ENCODE data around the gene CD300H.

The CD300H gene

GRCh38 chr17:74543891-74544760 is 23.2 kb downstream of the CD300H start:
- no peak for TF ChIP-seq TAF1 (IDR thresholded peaks at IDR 0.05; ENCODE audit: low read depth)

GRCh38 chr17:74543406-74543805 is 23.9 kb downstream of the CD300H start:
- TF ChIP-seq TCF12 (IDR thresholded peaks at IDR 0.05; ENCODE audit: low read depth): no peak
- no peak for TF ChIP-seq TEAD4 (IDR thresholded peaks at IDR 0.05)
- no peak for TF ChIP-seq MAX (IDR thresholded peaks at IDR 0.05)
- no peak for TF ChIP-seq ZBTB7A (IDR thresholded peaks at IDR 0.05; ENCODE audit: low read depth)
- no peak for TF ChIP-seq EGR1 (IDR thresholded peaks at IDR 0.05)
- TF ChIP-seq USF1 (IDR thresholded peaks at IDR 0.05): no peak
- no peak for TF ChIP-seq FOXM1 (IDR thresholded peaks at IDR 0.05; ENCODE audit: borderline replicate concordance, low read depth)
- no peak for TF ChIP-seq TAF1 (IDR thresholded peaks at IDR 0.05; ENCODE audit: low read depth)
- TF ChIP-seq REST (IDR thresholded peaks at IDR 0.05; ENCODE audit: low read depth): no peak
- no peak for TF ChIP-seq CEBPB (IDR thresholded peaks at IDR 0.05)
- no peak for TF ChIP-seq CREB1 (IDR thresholded peaks at IDR 0.05; ENCODE audit: low read depth)
- no peak for TF ChIP-seq NFIC (IDR thresholded peaks at IDR 0.05)
- no peak for TF ChIP-seq EP300 (IDR thresholded peaks at IDR 0.05; ENCODE audit: borderline replicate concordance)
- TF ChIP-seq RAD21 (IDR thresholded peaks at IDR 0.05; ENCODE audit: low read depth): no peak
- no peak for TF ChIP-seq YY1 (IDR thresholded peaks at IDR 0.05; ENCODE audit: low read depth)

GRCh38 chr17:74542727-74543383 is 24.5 kb downstream of the CD300H start:
- TF ChIP-seq EGR1 (IDR thresholded peaks at IDR 0.05) (no peak), TEAD4 (IDR thresholded peaks at IDR 0.05) (no peak), TAF1 (IDR thresholded peaks at IDR 0.05; ENCODE audit: low read depth) (no peak)

GRCh38 chr17:74542166-74542565 is 25.1 kb downstream of the CD300H start:
- TF ChIP-seq CEBPB (IDR thresholded peaks at IDR 0.05) (no peak), NFIC (IDR thresholded peaks at IDR 0.05) (no peak), REST (IDR thresholded peaks at IDR 0.05; ENCODE audit: low read depth) (no peak), RAD21 (IDR thresholded peaks at IDR 0.05; ENCODE audit: low read depth) (no peak), TAF1 (IDR thresholded peaks at IDR 0.05; ENCODE audit: low read depth) (no peak), ZBTB7A (IDR thresholded peaks at IDR 0.05; ENCODE audit: low read depth) (no peak), TEAD4 (IDR thresholded peaks at IDR 0.05) (no peak), USF1 (IDR thresholded peaks at IDR 0.05) (no peak), FOXM1 (IDR thresholded peaks at IDR 0.05; ENCODE audit: borderline replicate concordance, low read depth) (no peak), YY1 (IDR thresholded peaks at IDR 0.05; ENCODE audit: low read depth) (no peak), TCF12 (IDR thresholded peaks at IDR 0.05; ENCODE audit: low read depth) (no peak), EGR1 (IDR thresholded peaks at IDR 0.05) (no peak), MAX (IDR thresholded peaks at IDR 0.05) (no peak), CREB1 (IDR thresholded peaks at IDR 0.05; ENCODE audit: low read depth) (no peak), EP300 (IDR thresholded peaks at IDR 0.05; ENCODE audit: borderline replicate concordance) (no peak)

- TF ChIP-seq CREB1 (IDR thresholded peaks at IDR 0.05; ENCODE audit: low read depth) (no peak), YY1 (IDR thresholded peaks at IDR 0.05; ENCODE audit: low read depth) (no peak), TCF12 (IDR thresholded peaks at IDR 0.05; ENCODE audit: low read depth) (no peak), RAD21 (IDR thresholded peaks at IDR 0.05; ENCODE audit: low read depth) (no peak), FOXM1 (IDR thresholded peaks at IDR 0.05; ENCODE audit: borderline replicate concordance, low read depth) (no peak), CEBPB (IDR thresholded peaks at IDR 0.05) (no peak), EP300 (IDR thresholded peaks at IDR 0.05; ENCODE audit: borderline replicate concordance) (no peak), REST (IDR thresholded peaks at IDR 0.05; ENCODE audit: low read depth) (no peak), MAX (IDR thresholded peaks at IDR 0.05) (no peak), USF1 (IDR thresholded peaks at IDR 0.05) (no peak), EGR1 (IDR thresholded peaks at IDR 0.05) (no peak), TAF1 (IDR thresholded peaks at IDR 0.05; ENCODE audit: low read depth) (no peak), NFIC (IDR thresholded peaks at IDR 0.05) (no peak), TEAD4 (IDR thresholded peaks at IDR 0.05) (no peak), ZBTB7A (IDR thresholded peaks at IDR 0.05; ENCODE audit: low read depth) (no peak)
Measured at GRCh38 chr17:74541176-74542111, 25.9 kb downstream of the CD300H start.

Data from Ishikawa (cell line).